Karpas-422 (cell line): ENCODE data around the gene RICTOR. TPM values are rescaled to one million over a fixed set of nuclear protein-coding genes. Genes with fewer than 3 reads are reported as not detected.

Experiments
- DNase-seq: peaks from one replicate; pipeline ENCODE4 v3.0.0-alpha.2; 2015
- H2AFZ ChIP-seq: fragments of 200-600 bp; sonication (generic); 2 replicates; pipeline ENCODE4 v1.6.1; 2014; ENCODE audit warnings: antibody characterized with exemption, low read length, mixed read lengths
- H3K27ac ChIP-seq: fragments of 200-600 bp; sonication (generic); 2 replicates; pipeline ENCODE4 v1.5.1; 2014; ENCODE audit warnings: mild to moderate bottlenecking, low read length, moderate library complexity
- H3K27me3 ChIP-seq: fragments of 200-600 bp; sonication (generic); 2 replicates; pipeline ENCODE4 v1.6.1; 2014; ENCODE audit warnings: low read length, mixed read lengths
- H3K36me3 ChIP-seq: fragments of 200-600 bp; sonication (generic); 2 replicates; pipeline ENCODE4 v1.6.1; 2014; ENCODE audit warnings: low read length, mixed read lengths; ENCODE audit not compliant: insufficient read depth
- H3K4me1 ChIP-seq: fragments of 200-600 bp; sonication (generic); 2 replicates; pipeline ENCODE4 v1.6.1; 2014; ENCODE audit warnings: mild to moderate bottlenecking, low read length, mixed read lengths
- H3K4me2 ChIP-seq: fragments of 200-600 bp; sonication (generic); 2 replicates; pipeline ENCODE4 v1.6.1; 2014; ENCODE audit warnings: low read length, low read depth, mild to moderate bottlenecking; ENCODE audit not compliant: poor library complexity, severe bottlenecking
- H3K4me3 ChIP-seq: fragments of 200-600 bp; sonication (generic); 2 replicates; pipeline ENCODE4 v1.5.1; 2014; ENCODE audit warnings: mild to moderate bottlenecking, antibody characterized with exemption, low read length, mixed read lengths
- H3K79me2 ChIP-seq: fragments of 200-600 bp; sonication (generic); 2 replicates; pipeline ENCODE4 v1.6.1; 2014; ENCODE audit warnings: mild to moderate bottlenecking, low read length, mixed read lengths
- H3K9ac ChIP-seq: fragments of 200-600 bp; sonication (generic); 2 replicates; pipeline ENCODE4 v1.6.0; 2014; ENCODE audit warnings: low read length
- H3K9me2 ChIP-seq: fragments of 200-600 bp; sonication (generic), shearing (Covaris generic); replicated peaks from 2 replicates; pipeline ENCODE4 v1.6.0; 2014; ENCODE audit warnings: mild to moderate bottlenecking, low read length, moderate library complexity; ENCODE audit not compliant: insufficient read depth
- H3K9me3 ChIP-seq: fragments of 300-700, 200-600 bp; sonication (generic); 2 replicates; pipeline ENCODE4 v1.6.1; 2014; ENCODE audit warnings: low read length, mixed read lengths
- H4K20me1 ChIP-seq: fragments of 200-600 bp; sonication (generic); 2 replicates; pipeline ENCODE4 v1.6.1; 2014; ENCODE audit warnings: mild to moderate bottlenecking, antibody characterized with exemption, low read length, low read depth; ENCODE audit not compliant: insufficient read depth
- total RNA-seq: library from RNA; depleted of rRNA; stranded (reverse); fragments of >200 nt; shearing (Covaris generic); gene quantifications from 2 replicates; pipeline ENCODE4 v1.2.3, GENCODE V29; 2014; ENCODE audit warnings: low replicate concordance

The RICTOR gene
- total RNA-seq, 1 experiment from 2014 or later = 42.7 TPM

GRCh38 chr5:38985909-38986452 lies 88.2 kb downstream of the RICTOR start:
- no peak overlapping the region for H3K9ac ChIP-seq
- H3K9me3 ChIP-seq = no peaks in the 10 kb centered on the region
- H3K27me3 ChIP-seq = no peaks in the 10 kb centered on the region
- peaks cover 4% of the 10 kb centered on the region for H3K4me1 ChIP-seq
- H3K4me2 ChIP-seq = no peak overlapping the region
- H3K79me2 ChIP-seq = peaks cover 35% of the 10 kb centered on the region
- no peak overlapping the region for H3K27ac ChIP-seq
- H3K36me3 ChIP-seq = peaks cover 6% of the 10 kb centered on the region
- no peak overlapping the region for H3K4me3 ChIP-seq
- DNase-seq = no peak
- H2AFZ ChIP-seq = no peak overlapping the region
- no peaks in the 10 kb centered on the region for H3K9me2 ChIP-seq
- no peaks in the 10 kb centered on the region for H4K20me1 ChIP-seq

GRCh38 chr5:38979535-38979934 lies 94.7 kb downstream of the RICTOR start:
- Histone ChIP-seq H3K9me3 (no peaks in the 10 kb centered on the region), H3K9ac (no peak overlapping the region), H3K36me3 (peaks cover 4% of the 10 kb centered on the region; the same call in 1 of the 2 replicates), H3K4me3 (no peak overlapping the region), H3K4me2 (no peak overlapping the region), H3K9me2 (no peaks in the 10 kb centered on the region), H3K4me1 (peaks cover 14% of the 10 kb centered on the region), H3K27ac (no peak overlapping the region), H2AFZ (no peak overlapping the region), H3K27me3 (no peaks in the 10 kb centered on the region), H3K79me2 (peaks cover 14% of the 10 kb centered on the region), H4K20me1 (no peaks in the 10 kb centered on the region)
- DNase-seq = no peak

GRCh38 chr5:38978036-38978435 lies 96.2 kb downstream of the RICTOR start:
- Histone ChIP-seq H3K36me3 (peaks cover 4% of the 10 kb centered on the region; the same call in 1 of the 2 replicates), H3K27me3 (no peaks in the 10 kb centered on the region), H2AFZ (no peak overlapping the region), H3K4me3 (no peak overlapping the region), H3K9ac (no peak overlapping the region), H3K79me2 (peaks cover 11% of the 10 kb centered on the region; the same call in 1 of the 2 replicates), H4K20me1 (no peaks in the 10 kb centered on the region), H3K9me3 (no peaks in the 10 kb centered on the region), H3K9me2 (no peaks in the 10 kb centered on the region), H3K4me2 (no peak overlapping the region), H3K4me1 (peaks cover 14% of the 10 kb centered on the region), H3K27ac (no peak overlapping the region)
- no peak for DNase-seq

- Histone ChIP-seq H3K79me2 (peaks cover 4% of the 10 kb centered on the region; the same call in 1 of the 2 replicates), H3K27ac (no peak overlapping the region), H4K20me1 (no peaks in the 10 kb centered on the region), H3K9me2 (no peaks in the 10 kb centered on the region), H3K9me3 (no peaks in the 10 kb centered on the region), H3K4me2 (no peak overlapping the region), H3K36me3 (peaks cover 37% of the 10 kb centered on the region; the same call in 1 of the 2 replicates), H3K9ac (no peak overlapping the region), H3K4me3 (no peak overlapping the region), H2AFZ (no peak overlapping the region), H3K4me1 (no peaks in the 10 kb centered on the region), H3K27me3 (no peaks in the 10 kb centered on the region)
- DNase-seq = no peak
Measured at GRCh38 chr5:38968665-38969064, 105.5 kb downstream of the RICTOR start.

GRCh38 chr5:38961691-38962090 lies 112.5 kb downstream of the RICTOR start:
- Histone ChIP-seq H3K27me3 (no peaks in the 10 kb centered on the region), H2AFZ (no peak overlapping the region), H3K79me2 (peaks cover 4% of the 10 kb centered on the region; the same call in 1 of the 2 replicates), H3K9ac (no peak overlapping the region), H3K27ac (no peak overlapping the region), H3K9me3 (no peaks in the 10 kb centered on the region), H3K4me2 (no peak overlapping the region), H3K9me2 (no peaks in the 10 kb centered on the region), H3K36me3 (peaks cover 80% of the 10 kb centered on the region), H3K4me3 (no peak overlapping the region), H3K4me1 (no peaks in the 10 kb centered on the region), H4K20me1 (no peaks in the 10 kb centered on the region)
- no peak for DNase-seq

GRCh38 chr5:38953426-38954012 lies 120.7 kb downstream of the RICTOR start:
- Histone ChIP-seq H3K27me3 (no peaks in the 10 kb centered on the region), H2AFZ (no peak overlapping the region), H3K79me2 (no peaks in the 10 kb centered on the region), H3K9me3 (no peaks in the 10 kb centered on the region), H3K4me3 (no peak overlapping the region), H3K9me2 (no peaks in the 10 kb centered on the region), H3K36me3 (peaks cover 69% of the 10 kb centered on the region), H3K27ac (no peak overlapping the region), H3K4me2 (no peak overlapping the region), H3K9ac (no peak overlapping the region), H4K20me1 (no peaks in the 10 kb centered on the region), H3K4me1 (no peaks in the 10 kb centered on the region)
- no peak for DNase-seq

GRCh38 chr5:38948501-38948900 lies 125.7 kb downstream of the RICTOR start:
- H3K27ac ChIP-seq = no peak overlapping the region
- no peak overlapping the region for H2AFZ ChIP-seq
- H3K36me3 ChIP-seq = peaks cover 44% of the 10 kb centered on the region; the same call in 1 of the 2 replicates
- H3K9ac ChIP-seq = no peak overlapping the region
- H3K9me3 ChIP-seq = no peaks in the 10 kb centered on the region
- H3K27me3 ChIP-seq = no peaks in the 10 kb centered on the region
- H4K20me1 ChIP-seq = no peaks in the 10 kb centered on the region
- no peak overlapping the region for H3K4me3 ChIP-seq
- H3K4me1 ChIP-seq = no peaks in the 10 kb centered on the region
- no peaks in the 10 kb centered on the region for H3K9me2 ChIP-seq
- DNase-seq = no peak
- no peaks in the 10 kb centered on the region for H3K79me2 ChIP-seq
- H3K4me2 ChIP-seq = no peak overlapping the region

- peaks cover 17% of the 10 kb centered on the region for H3K4me1 ChIP-seq
- H3K9me3 ChIP-seq = no peaks in the 10 kb centered on the region
- H3K9me2 ChIP-seq = no peaks in the 10 kb centered on the region
- H3K9ac ChIP-seq = no peak overlapping the region
- no peaks in the 10 kb centered on the region for H3K27me3 ChIP-seq
- no peaks in the 10 kb centered on the region for H4K20me1 ChIP-seq
- no peak overlapping the region for H3K4me3 ChIP-seq
- H3K36me3 ChIP-seq = peaks cover 40% of the 10 kb centered on the region; the same call in 1 of the 2 replicates
- no peak for DNase-seq
- H2AFZ ChIP-seq = no peak overlapping the region
- H3K4me2 ChIP-seq = no peak overlapping the region
- H3K79me2 ChIP-seq = no peaks in the 10 kb centered on the region
- no peak overlapping the region for H3K27ac ChIP-seq
Measured at GRCh38 chr5:38944282-38944681, 129.9 kb downstream of the RICTOR start.
